GM21619 (cell line): Measurements from ENCODE around the gene BRICD5.
A peak's percentile ranks its signal among the peaks of the same experiment; 100 is the strongest.

Source experiments
- ATAC-seq: cut with Tn5 transposase; IDR thresholded peaks from one replicate; pipeline ENCODE4 v1.9.1; 2021; ENCODE audit not compliant: unreplicated experiment

Gene BRICD5

DNA sequence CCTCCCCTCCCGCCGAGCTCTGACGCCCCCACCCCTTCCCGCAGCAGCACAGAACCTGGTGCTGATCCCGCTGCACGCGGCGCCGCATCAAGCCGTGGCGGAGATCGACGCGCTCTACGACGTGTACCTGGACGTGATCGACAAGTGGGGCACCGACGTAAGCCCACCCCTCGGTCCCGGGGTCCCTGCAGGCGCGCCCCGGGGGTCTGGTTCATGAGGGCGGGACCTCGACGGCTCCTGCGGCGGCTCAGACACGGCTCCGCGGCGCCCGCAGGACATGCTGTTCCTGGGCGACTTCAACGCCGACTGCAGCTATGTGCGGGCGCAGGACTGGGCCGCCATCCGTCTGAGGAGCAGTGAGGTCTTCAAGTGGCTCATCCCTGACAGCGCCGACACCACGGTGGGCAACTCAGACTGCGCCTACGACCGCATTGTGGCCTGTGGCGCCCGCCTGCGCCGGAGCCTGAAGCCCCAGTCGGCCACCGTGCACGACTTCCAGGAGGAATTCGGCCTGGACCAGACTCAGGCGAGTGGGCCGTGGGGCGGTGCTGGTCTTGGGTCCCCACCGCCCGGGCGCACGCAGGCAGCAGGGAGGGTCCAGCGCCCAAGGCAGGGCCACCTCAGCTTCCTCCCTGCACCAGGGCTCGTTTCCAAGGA, 27.0 kb upstream of the BRICD5 start:
- ATAC-seq: no peak

- no peak for ATAC-seq
Measured at GRCh38 chr16:2237102-2237482, 26.4 kb upstream of the BRICD5 start.

DNA sequence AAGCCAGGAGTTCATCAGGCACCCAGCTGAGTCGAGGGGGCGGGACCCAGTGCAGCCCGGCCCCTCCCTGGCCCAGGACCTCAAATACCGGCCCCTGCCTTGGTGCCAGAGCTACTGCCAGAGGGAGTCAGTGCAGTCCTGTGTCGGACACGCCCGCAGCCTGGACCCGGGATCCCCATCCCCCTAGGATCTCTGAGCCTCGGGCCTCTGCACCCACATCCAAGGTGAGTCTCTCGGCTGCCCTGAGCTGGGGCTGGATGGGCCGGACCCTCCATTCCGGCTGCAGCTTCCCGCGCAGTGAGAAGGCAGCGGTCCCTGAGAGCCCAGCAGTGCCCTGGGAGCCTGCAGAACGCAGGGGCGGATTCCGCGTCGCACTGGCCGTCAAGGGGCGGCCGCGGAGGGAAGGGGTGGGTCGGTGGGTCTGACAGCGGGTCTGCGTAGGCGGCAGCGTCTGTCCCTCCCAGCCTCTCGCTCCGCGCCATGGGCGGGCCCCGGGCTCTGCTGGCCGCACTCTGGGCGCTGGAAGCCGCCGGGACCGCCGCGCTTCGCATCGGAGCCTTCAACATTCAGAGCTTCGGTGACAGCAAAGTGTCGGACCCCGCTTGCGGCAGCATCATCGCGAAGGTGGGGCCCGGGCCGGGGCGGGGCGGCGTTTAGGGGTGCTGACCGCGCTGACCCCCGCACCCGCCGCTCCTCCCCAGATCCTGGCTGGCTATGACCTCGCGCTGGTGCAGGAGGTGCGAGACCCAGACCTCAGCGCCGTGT, 25.9 kb upstream of the BRICD5 start, which contains the start of gene DNASE1L2:
TSS of gene DNASE1L2 (plus strand) at position 108 of the 765 bp plus-strand sequence. CDS start at position 481, 373 bp downstream.
- ATAC-seq: no peak

- ATAC-seq: no peak
Measured at GRCh38 chr16:2235695-2236336, 25.2 kb upstream of the BRICD5 start.

DNA sequence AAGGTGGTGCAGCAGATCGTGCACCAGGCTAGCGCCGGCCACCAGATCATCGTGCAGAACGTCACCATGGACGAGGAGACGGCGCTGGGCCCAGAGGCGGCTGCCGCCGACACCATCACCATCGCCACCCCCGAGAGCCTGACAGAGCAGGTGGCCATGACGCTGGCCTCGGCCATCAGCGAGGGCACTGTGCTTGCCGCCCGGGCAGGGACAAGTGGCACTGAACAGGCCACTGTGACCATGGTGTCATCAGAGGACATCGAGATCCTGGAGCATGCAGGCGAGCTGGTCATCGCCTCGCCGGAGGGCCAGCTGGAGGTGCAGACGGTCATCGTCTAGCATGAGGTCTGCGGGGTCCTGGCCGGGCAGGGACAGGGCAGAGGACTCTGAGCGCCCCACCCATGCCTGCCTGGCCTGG, 24.6 kb upstream of the BRICD5 start:
- ATAC-seq: no peak

DNA sequence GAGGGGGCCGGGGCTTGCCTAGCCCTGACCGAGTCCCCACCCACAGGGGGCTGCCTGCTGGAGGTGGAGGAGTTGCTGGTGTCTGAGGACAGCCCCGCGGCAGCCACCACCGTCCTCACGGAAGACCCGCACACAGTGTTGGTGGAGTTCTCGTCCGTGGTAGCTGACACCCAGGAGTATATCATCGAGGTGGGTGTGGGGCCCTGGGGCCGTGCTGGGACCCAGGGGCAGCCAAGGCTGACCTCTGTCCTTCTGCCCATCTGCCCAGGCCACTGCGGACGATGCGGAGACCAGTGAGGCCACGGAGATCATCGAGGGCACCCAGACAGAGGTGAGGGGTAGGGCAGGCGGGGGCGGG, 24.1 kb upstream of the BRICD5 start:
- ATAC-seq: no peak

DNA sequence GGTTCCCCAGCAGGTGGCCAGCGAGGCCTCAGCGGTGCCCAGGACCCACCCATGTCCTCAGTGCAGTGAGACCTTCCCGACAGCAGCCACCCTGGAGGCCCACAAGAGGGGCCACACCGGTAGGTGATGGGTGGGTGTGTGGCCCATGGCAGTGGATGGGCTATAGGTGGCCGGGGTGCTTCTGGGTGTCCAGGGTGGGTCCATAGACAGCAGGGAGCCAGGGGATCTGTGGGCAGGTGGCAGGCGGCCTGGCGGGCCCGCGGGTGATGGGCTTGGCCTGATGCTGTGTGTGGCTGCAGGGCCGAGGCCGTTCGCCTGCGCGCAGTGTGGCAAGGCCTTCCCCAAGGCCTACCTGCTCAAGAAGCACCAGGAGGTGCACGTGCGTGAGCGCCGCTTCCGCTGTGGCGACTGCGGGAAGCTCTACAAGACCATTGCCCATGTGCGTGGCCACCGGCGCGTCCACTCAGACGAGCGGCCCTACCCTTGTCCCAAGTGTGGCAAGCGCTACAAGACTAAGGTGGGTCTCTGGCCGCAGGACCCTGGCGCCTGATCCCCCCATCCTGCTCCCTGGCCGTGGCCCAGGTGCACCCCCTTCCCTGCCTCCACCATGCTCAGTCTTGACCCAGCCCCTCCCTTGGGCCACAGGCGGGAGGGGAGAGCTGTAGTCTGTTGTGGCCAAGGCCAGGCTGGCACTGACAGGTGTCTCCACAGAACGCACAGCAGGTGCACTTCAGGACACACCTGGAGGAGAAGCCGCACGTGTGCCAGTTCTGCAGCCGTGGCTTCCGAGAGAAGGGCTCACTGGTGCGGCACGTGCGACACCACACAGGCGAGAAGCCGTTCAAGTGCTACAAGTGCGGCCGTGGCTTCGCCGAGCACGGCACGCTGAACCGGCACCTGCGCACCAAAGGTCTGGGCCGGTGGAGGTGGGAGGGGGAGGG, 23.5 kb upstream of the BRICD5 start:
- ATAC-seq: no peak

GRCh38 chr16:2233046-2233775, 22.5 kb upstream of the BRICD5 start:
- ATAC-seq: no peak

GRCh38 chr16:2232094-2232990, 21.7 kb upstream of the BRICD5 start:
- ATAC-seq: no peak

DNA sequence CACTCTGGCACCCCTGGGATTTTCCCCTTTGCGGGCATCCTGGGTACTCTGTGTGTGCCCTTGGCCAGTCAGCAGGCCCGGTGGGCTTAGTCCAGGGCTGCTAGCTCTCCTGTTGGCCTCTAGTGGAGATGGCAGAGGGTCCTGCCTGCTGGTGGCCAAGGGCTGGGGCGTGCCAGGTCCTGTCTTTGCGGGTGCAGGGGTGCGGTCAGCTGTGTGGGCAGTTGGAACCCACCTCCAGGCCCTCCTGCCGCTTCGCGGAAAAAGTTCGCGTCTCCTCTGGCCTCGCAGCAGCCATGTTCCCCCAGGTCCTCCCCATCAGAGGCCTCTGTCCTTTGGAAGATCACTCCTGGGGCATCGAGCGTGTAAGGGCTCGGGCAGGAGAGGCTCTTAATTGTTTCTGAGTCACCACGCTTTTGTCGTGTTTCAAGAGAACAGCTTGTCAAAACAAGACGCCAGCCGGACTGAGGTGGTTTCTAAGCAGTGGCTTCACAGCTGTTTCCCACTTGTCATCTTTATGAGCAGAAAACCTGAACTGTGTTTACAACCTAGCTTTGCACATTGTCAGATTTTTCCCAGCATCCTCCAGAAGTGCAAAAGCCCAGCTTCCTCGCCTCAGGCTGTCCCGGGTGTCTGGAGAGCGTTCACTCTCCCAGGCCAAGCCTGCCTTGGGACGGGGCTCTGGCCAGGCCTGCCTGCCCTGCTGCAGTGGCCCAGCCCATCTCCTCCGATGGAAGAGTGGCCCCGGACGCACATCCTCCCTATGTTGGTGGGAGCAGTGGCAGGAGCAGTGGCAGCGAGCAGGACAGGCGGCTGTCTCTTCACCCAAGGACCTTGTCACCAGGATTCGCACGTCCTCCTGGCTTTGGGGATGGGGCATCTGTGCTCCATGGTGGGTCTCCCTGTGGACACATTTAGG, 20.6 kb upstream of the BRICD5 start:
- no peak for ATAC-seq

- ATAC-seq: no peak
Measured at GRCh38 chr16:2230376-2230775, 19.7 kb upstream of the BRICD5 start.

DNA sequence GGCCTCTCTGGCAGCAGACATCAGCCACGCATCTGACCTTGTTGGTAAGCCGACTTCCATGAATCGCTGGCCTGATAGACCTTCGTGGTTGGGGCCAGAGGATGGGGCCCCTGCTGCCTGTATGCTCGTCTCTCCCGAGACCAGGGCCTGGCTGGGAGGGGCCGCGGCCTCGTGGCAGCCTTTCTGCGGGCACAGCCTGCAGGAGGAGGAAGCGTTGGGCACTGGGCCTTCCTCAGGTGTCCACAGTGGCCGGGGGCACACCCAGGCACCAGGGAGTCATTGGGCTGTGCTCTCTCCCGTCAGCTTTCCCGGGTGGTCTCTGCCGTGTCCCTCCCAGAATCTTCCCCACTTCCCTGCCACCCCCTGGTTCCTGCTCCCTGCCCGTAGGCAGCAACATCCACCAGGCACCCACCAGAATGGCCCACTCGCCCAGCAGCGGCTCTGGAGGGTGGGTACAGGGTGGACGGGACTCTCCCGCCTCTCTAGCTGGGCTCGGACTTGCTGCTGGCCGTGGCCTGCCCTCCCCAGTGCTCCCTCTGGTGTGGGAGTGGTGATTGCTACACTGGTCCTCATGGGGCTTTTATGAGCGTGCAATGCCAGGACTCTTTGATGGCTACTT, 19.1 kb upstream of the BRICD5 start:
- no peak for ATAC-seq

- ATAC-seq: no peak
Measured at GRCh38 chr16:2229091-2229490, 18.4 kb upstream of the BRICD5 start.

- ATAC-seq: no peak
Measured at GRCh38 chr16:2228161-2228824, 17.6 kb upstream of the BRICD5 start.

- ATAC-seq: no peak
Measured at GRCh38 chr16:2226918-2227317, 16.3 kb upstream of the BRICD5 start.

DNA sequence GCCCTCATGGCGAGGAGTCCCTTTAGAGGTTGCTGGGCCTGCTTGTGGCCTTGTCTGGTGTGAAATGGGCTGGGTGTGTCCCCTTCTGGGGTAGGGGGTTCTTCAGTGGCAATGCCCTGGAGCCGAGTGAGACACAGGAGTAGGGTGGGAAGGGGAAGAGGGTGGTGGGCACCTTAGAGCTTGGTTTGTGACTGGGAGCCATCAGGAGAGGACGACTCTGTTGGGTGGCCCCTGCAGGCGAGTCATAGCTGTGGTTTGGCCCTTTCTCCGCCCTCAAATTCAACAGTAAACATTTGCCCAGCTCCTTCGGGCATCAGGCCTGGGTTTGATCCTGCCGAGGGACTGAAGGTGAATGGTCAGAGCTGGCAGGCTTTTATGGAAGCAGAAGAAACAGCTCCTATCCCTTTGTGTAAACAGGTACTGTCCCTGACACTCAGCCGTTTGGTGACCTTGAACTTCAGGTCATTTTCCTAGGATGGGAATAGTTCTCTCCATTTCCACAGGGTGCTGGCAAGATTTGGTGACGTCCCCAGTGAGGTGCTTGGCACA, 15.7 kb upstream of the BRICD5 start:
- no peak for ATAC-seq

- ATAC-seq: peak; percentile 24
Measured at GRCh38 chr16:2223942-2224486, 13.4 kb upstream of the BRICD5 start.
